ENCODE data around the gene PGAP3. TPM values are rescaled to one million over a fixed set of nuclear protein-coding genes. Genes with fewer than 3 reads are reported as not detected.

Gene PGAP3
- total and polyA plus RNA-seq, 5 experiments from 2014 or later = 14.2 to 33.5 (median 17.7) TPM

GRCh38 chr17:39650121-39650579 is 37.7 kb downstream of the PGAP3 start:
- DNase-seq (no peak), ATAC-seq (no peak)
- POLR2A ChIA-PET = interaction anchor here (3.0 kb wide), 1 partner anchor 10 kb away, joined by 10 read pairs; no protein-coding TSS in a partner anchor
- peak overlapping the region in 1 of 10 donors; percentile 20 for H3K4me3 Mint-ChIP-seq
- peaks cover 0 to 20% (median 0%) of the 10 kb centered on the region in 3 donors for H3K36me3 Mint-ChIP-seq
- no peaks in the 10 kb centered on the region for H3K9me3 Mint-ChIP-seq
- H3K27me3 Mint-ChIP-seq = no peaks in the 10 kb centered on the region
- H3K27ac Mint-ChIP-seq = peak overlapping the region in 9 of 10 donors; percentile 18 to 86 (median 49)
- peaks cover 34 to 71% (median 64%) of the 10 kb centered on the region in 4 donors for H3K4me1 Mint-ChIP-seq

DNA sequence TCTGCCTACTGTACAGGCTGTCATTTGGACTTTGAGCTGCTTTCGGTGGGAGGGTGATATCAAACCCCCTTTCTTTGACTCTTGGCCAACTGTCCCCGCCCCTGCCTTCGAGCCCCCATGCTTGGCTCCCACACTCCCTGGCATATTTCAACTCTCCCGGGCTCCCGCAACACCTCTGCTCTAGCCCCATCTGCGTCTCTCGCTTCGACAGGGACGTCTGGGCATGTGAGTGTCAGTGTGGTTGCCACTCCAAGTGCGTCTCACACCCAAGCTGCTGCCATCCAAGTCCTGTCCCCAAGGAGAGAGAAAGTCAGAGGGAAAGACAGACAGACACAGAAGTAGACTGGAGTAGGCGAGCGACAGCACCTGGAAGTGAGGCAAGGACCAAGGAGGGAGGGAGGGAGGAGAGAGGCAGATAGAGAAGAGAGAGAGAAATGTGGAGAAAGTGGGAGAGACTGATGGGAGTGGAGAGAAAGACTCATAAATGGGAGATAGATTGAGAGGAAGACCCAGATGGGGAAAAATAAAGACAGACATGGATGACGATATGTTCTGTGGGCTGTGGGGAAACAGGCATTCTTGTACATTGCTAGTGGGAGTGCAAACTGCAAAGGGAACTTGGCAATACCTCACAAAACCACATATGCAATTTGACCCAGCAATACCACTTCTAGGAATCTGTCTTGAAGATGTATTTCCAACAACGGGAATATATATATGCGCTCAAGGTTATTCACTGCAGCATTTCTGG is 39.1 kb downstream of the PGAP3 start:
- DNase-seq (no peak), ATAC-seq (no peak)
- no peaks in the 10 kb centered on the region for H3K27me3 Mint-ChIP-seq
- H3K36me3 Mint-ChIP-seq = peaks cover 0 to 27% (median 0%) of the 10 kb centered on the region in 3 donors
- H3K9me3 Mint-ChIP-seq = no peaks in the 10 kb centered on the region
- no peak overlapping the region for H3K4me3 Mint-ChIP-seq
- H3K27ac Mint-ChIP-seq = peak overlapping the region in 9 of 10 donors; percentile 18 to 77 (median 63)
- POLR2A ChIA-PET = no interaction called here
- peaks cover 34 to 68% (median 64%) of the 10 kb centered on the region in 4 donors for H3K4me1 Mint-ChIP-seq

- H3K9me3 Mint-ChIP-seq = no peaks in the 10 kb centered on the region
- H3K4me1 Mint-ChIP-seq = peaks cover 35 to 75% (median 67%) of the 10 kb centered on the region in 4 donors
- peaks cover 0 to 27% (median 0%) of the 10 kb centered on the region in 3 donors for H3K36me3 Mint-ChIP-seq
- no peak for ATAC-seq
- POLR2A ChIA-PET = interaction anchor here (1.1 kb wide), 1 partner anchor 13 kb away, joined by 3 read pairs; no protein-coding TSS in a partner anchor
- H3K27me3 Mint-ChIP-seq = no peaks in the 10 kb centered on the region
- no peak overlapping the region for H3K4me3 Mint-ChIP-seq
- no peak for DNase-seq
- H3K27ac Mint-ChIP-seq = peak overlapping the region in 5 of 10 donors; percentile 17 to 75 (median 49)
These were observed 40.6 kb downstream of the PGAP3 start for GRCh38 chr17:39647256-39647655.

- POLR2A ChIA-PET = interaction anchor here (0.6 to 2.1 kb wide), 5 partner anchors 9 to 157 kb away, joined by 3 to 6 read pairs (median 4); partner anchors contain the start of gene TCAP
- peak overlapping the region in 6 of 10 donors; percentile 17 to 73 (median 56) for H3K27ac Mint-ChIP-seq
- ATAC-seq (no peak), DNase-seq (no peak)
- H3K4me1 Mint-ChIP-seq = peaks cover 48 to 80% (median 76%) of the 10 kb centered on the region in 4 donors
- no peaks in the 10 kb centered on the region for H3K27me3 Mint-ChIP-seq
- no peaks in the 10 kb centered on the region for H3K9me3 Mint-ChIP-seq
- peaks cover 0 to 13% (median 0%) of the 10 kb centered on the region in 3 donors for H3K36me3 Mint-ChIP-seq
- H3K4me3 Mint-ChIP-seq = peak overlapping the region in 2 of 10 donors; percentile 11 to 12
These were observed 44.6 kb downstream of the PGAP3 start for GRCh38 chr17:39643271-39643670.

DNA sequence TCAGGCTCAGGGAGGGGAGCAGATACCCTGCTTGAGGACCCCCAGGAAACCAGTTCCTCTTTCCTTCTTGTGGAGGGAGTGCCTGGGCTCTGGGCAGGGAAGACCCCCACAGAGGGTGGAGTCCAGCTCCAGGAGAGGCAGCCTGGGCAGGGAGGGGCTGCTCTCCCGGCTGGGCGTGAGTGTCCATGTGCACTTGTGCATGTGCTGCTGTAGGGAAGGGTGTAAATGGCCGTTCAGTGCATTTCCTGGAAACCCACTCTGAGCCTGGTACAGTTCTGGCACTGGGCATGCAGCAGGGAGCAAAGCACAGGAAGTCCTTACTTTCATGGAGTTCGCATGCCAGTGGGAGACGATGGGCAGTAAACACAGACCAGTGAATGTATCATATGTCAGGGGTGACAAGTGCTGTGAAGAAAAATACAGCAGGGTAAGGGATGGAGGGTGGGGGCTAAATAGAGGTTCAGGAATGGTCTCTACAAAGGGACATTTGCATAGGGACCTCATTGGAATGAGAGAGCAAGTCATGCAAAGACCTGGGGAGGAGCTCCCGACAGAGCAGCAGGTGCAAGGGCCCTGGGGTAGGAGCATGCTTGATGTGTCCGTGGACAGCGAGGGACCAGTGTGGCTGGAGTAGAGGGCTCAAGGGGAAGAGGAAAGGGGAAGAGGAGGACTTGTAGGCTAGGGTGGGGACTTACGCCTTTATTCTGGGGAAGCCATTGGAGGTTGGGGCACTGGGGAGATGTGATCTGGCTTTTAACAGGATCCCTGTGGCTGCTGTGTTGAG is 45.4 kb downstream of the PGAP3 start:
- no peak for DNase-seq
- Mint-ChIP-seq H3K4me3 (peak overlapping the region in 4 of 10 donors; percentile 20 to 54 (median 28)), H3K36me3 (peaks cover 0 to 13% (median 0%) of the 10 kb centered on the region in 3 donors), H3K9me3 (no peaks in the 10 kb centered on the region), H3K27me3 (no peaks in the 10 kb centered on the region), H3K27ac (peak overlapping the region in 7 of 10 donors; percentile 27 to 83 (median 63)), H3K4me1 (peaks cover 56 to 85% (median 81%) of the 10 kb centered on the region in 4 donors)
- ATAC-seq = no peak
- POLR2A ChIA-PET = interaction anchor here (0.9 to 3.5 kb wide), 5 partner anchors 9 to 23 kb away, joined by 3 to 10 read pairs (median 4); partner anchors contain the start of gene TCAP

GRCh38 chr17:39641883-39642282 is 46.0 kb downstream of the PGAP3 start:
- Mint-ChIP-seq H3K27me3 (no peaks in the 10 kb centered on the region), H3K4me3 (peak overlapping the region in 3 of 10 donors; percentile 35 to 56 (median 48)), H3K36me3 (peaks cover 0 to 10% (median 0%) of the 10 kb centered on the region in 3 donors), H3K9me3 (no peaks in the 10 kb centered on the region), H3K27ac (peak overlapping the region in 8 of 10 donors; percentile 13 to 89 (median 62)), H3K4me1 (peaks cover 56 to 86% (median 81%) of the 10 kb centered on the region in 4 donors)
- no peak for DNase-seq
- ATAC-seq = no peak
- POLR2A ChIA-PET = interaction anchor here (0.9 to 3.5 kb wide), 3 partner anchors 8 to 16 kb away, joined by 3 to 10 read pairs (median 4); no protein-coding TSS in a partner anchor

DNA sequence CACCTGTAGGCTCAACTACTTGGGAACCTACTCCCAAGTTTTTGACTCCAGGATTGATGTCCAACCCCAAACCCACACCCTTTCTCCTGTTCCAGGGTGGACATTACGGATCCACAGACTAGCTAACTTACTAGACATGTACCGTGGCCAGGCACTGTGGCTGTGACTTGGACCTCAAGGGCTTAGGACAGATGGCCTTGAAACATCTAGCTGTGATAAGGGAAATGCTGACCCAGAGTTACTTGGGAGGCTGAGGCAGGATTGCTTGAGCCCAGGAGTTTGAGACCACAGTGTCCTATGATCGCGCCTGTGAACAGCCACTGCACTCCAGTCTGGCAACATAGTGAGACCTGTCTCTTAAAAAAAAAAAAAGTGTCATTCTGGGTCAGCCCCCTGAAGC is 46.8 kb downstream of the PGAP3 start:
- H3K9me3 Mint-ChIP-seq = no peaks in the 10 kb centered on the region
- H3K27ac Mint-ChIP-seq = peak overlapping the region in 3 of 10 donors; percentile 53 to 65 (median 57)
- DNase-seq (no peak), ATAC-seq (no peak)
- H3K27me3 Mint-ChIP-seq = no peaks in the 10 kb centered on the region
- peak overlapping the region in 7 of 10 donors; percentile 30 to 88 (median 64) for H3K4me3 Mint-ChIP-seq
- POLR2A ChIA-PET = interaction anchor here (3.5 kb wide), 1 partner anchor 10 kb away, joined by 10 read pairs; no protein-coding TSS in a partner anchor
- H3K36me3 Mint-ChIP-seq = peaks cover 0 to 10% (median 0%) of the 10 kb centered on the region in 3 donors
- H3K4me1 Mint-ChIP-seq = peaks cover 56 to 87% (median 85%) of the 10 kb centered on the region in 4 donors

- POLR2A ChIA-PET = interaction anchor here (3.5 kb wide), 1 partner anchor 11 kb away, joined by 10 read pairs; no protein-coding TSS in a partner anchor
- ATAC-seq (no peak), DNase-seq (no peak)
- Mint-ChIP-seq H3K4me1 (peaks cover 56 to 87% (median 86%) of the 10 kb centered on the region in 4 donors), H3K9me3 (no peaks in the 10 kb centered on the region), H3K27me3 (no peaks in the 10 kb centered on the region), H3K4me3 (peak overlapping the region; percentile 36 to 88 (median 74)), H3K36me3 (peaks cover 0 to 10% (median 0%) of the 10 kb centered on the region in 3 donors), H3K27ac (peak overlapping the region in 7 of 10 donors; percentile 33 to 89 (median 65))
These were observed 47.2 kb downstream of the PGAP3 start for GRCh38 chr17:39640591-39641031.

- DNase-seq (no peak), ATAC-seq (no peak)
- peaks cover 0 to 4% (median 0%) of the 10 kb centered on the region in 3 donors for H3K36me3 Mint-ChIP-seq
- H3K4me1 Mint-ChIP-seq = peaks cover 53 to 85% (median 80%) of the 10 kb centered on the region in 4 donors
- H3K4me3 Mint-ChIP-seq = peak overlapping the region in 9 of 10 donors; percentile 28 to 88 (median 65)
- POLR2A ChIA-PET = interaction anchor here (0.5 to 4.0 kb wide), 5 partner anchors 12 to 383 kb away, joined by 3 to 26 read pairs (median 5); partner anchors contain the start of genes PNMT and TCAP
- no peaks in the 10 kb centered on the region for H3K9me3 Mint-ChIP-seq
- no peaks in the 10 kb centered on the region for H3K27me3 Mint-ChIP-seq
- peak overlapping the region; percentile 15 to 85 (median 60) for H3K27ac Mint-ChIP-seq
These were observed 48.0 kb downstream of the PGAP3 start for GRCh38 chr17:39639566-39640458.

DNA sequence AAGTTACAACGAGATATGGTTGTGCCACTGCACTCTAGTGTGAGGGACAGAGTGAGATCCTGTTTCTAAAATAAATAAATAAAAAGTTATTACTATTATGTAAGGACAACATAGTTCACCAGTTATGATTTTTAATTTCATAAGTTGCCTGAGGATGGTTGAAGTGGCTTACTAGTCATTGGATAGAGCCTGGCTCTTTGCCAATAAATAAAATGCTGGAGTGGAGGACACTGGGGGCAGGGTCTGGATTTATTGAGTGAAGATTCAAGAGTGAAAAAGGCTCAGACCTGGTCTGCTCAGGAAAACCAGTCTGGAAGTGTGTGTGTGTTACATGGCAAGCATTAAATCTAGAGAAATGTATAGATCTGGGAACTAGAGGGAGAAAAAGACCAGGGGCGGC is 48.8 kb downstream of the PGAP3 start:
- DNase-seq = no peak
- Mint-ChIP-seq H3K4me1 (peaks cover 53 to 86% (median 82%) of the 10 kb centered on the region in 4 donors), H3K9me3 (no peaks in the 10 kb centered on the region), H3K27me3 (no peaks in the 10 kb centered on the region), H3K4me3 (peak overlapping the region in 9 of 10 donors; percentile 28 to 97 (median 94)), H3K36me3 (no peaks in the 10 kb centered on the region), H3K27ac (peak overlapping the region in 8 of 10 donors; percentile 15 to 85 (median 51))
- POLR2A ChIA-PET = interaction anchor here (0.5 to 4.0 kb wide), 8 partner anchors 7 to 536 kb away, joined by 3 to 26 read pairs (median 5); partner anchors contain the start of genes PNMT and TCAP
- ATAC-seq = no peak

- Mint-ChIP-seq H3K4me1 (peaks cover 49 to 79% (median 78%) of the 10 kb centered on the region in 4 donors), H3K27me3 (no peaks in the 10 kb centered on the region), H3K27ac (peak overlapping the region; percentile 80 to 96 (median 93)), H3K4me3 (peak overlapping the region; percentile 88 to 97 (median 94)), H3K9me3 (no peaks in the 10 kb centered on the region), H3K36me3 (no peaks in the 10 kb centered on the region)
- ATAC-seq (no peak), DNase-seq (no peak)
- POLR2A ChIA-PET = interaction anchor here (0.5 to 4.0 kb wide), 13 partner anchors 8 to 438 kb away, joined by 3 to 26 read pairs (median 3); partner anchors contain the start of genes PGAP3, PNMT, RPL19 and TCAP
These were observed 49.5 kb downstream of the PGAP3 start for GRCh38 chr17:39638317-39638716.

Data from naive thymus-derived CD8-positive, alpha-beta T cell (primary cell).